Esophagus squamous epithelium (tissue), 5 donors: ENCODE measurements around the gene FIGNL2. TPM values are rescaled to one million over a fixed set of nuclear protein-coding genes. Genes with fewer than 3 reads are reported as not detected.

Experiments used
- DNase-seq: peaks from one replicate; lab custom pipeline; 2025; lab: John Stamatoyannopoulos, UW
- H3K27ac ChIP-seq, 4 donors: fragments of 200-600 bp; sonication (generic); one replicate each; pipeline ENCODE4 v1.5.1; 2016 to 2019; ENCODE audit warnings: mild to moderate bottlenecking in 1 of 4
- H3K27me3 ChIP-seq, 4 donors: fragments of 200-600 bp; sonication (generic); 1 replicate in 3 of 4; 2 replicates in 1 of 4; pipeline versions ENCODE4 v1.5.1 to v1.6.0; 2017 to 2021; ENCODE audit warnings: antibody characterized with exemption in 1 of 4
- H3K36me3 ChIP-seq, 3 donors: fragments of 200-600 bp; sonication (generic); one replicate each; pipeline ENCODE4 v1.5.1; 2016 to 2019
- H3K4me1 ChIP-seq, 3 donors: fragments of 200-600 bp; sonication (generic); one replicate each; pipeline ENCODE4 v1.5.1; 2017 to 2019
- H3K4me3 ChIP-seq, 4 donors: fragments of 200-600 bp; sonication (generic); 1 replicate in 3 of 4; 2 replicates in 1 of 4; pipeline ENCODE4 v1.5.1; 2016 to 2019; ENCODE audit warnings: mild to moderate bottlenecking in 2 of 4, moderate library complexity in 1 of 4
- H3K9me3 ChIP-seq, 3 donors: fragments of 200-600 bp; sonication (generic); one replicate each; pipeline ENCODE4 v1.5.1; 2016 to 2019
- CTCF ChIP-seq, 6 experiments: fragments of 450-650 bp in 4 of 6; fragments of 200-600 bp in 2 of 6; sonication (generic) in 2 of 6; IDR thresholded peaks; one replicate each; pipeline ENCODE4 v1.5.1; 2016 to 2019; ENCODE audit warnings: antibody characterized with exemption in 6 of 6, mild to moderate bottlenecking in 4 of 6, moderate library complexity in 4 of 6
- POLR2A ChIP-seq, 4 donors: fragments of 450-650 bp; IDR thresholded peaks; one replicate each; pipeline ENCODE4 v1.6.1; 2017; ENCODE audit warnings: antibody characterized with exemption in 4 of 4, mild to moderate bottlenecking in 4 of 4, moderate library complexity in 3 of 4
- WGBS, 2 donors: methylation state at CpG; one replicate each; pipeline ENCODE4 v1.1.5; 2018; 5-methylcytosine and 5-hydroxymethylcytosine counted together
- intact Hi-C: fragments of 100-400 bp; cut with DNase I; formaldehyde crosslinking; loops from one replicate; pipeline ENCODE4 v1.15.0; 2022
- total RNA-seq, 4 donors: library from RNA; depleted of rRNA; stranded (reverse); fragments of >200 nt; gene quantifications; one replicate each; pipeline ENCODE4 v1.1.0, GENCODE V29; 2016
- donor health status: DM: yes; HTN: yes; CAD: no.

Gene FIGNL2
- total RNA-seq, 4 donors from 2014 or later: 0.18 to 0.38 (median 0.19) TPM; not detected in 1

- DNase-seq: no peak
- TF ChIP-seq POLR2A (IDR thresholded peaks at IDR 0.05) (no peak), CTCF (IDR thresholded peaks at IDR 0.05) (no peak)
- Histone ChIP-seq H3K27ac (no peak overlapping the region), H3K4me1 (peaks cover 18 to 34% (median 23%) of the 10 kb centered on the region in 3 donors), H3K36me3 (no peaks in the 10 kb centered on the region), H3K9me3 (no peaks in the 10 kb centered on the region), H3K4me3 (no peak overlapping the region), H3K27me3 (peaks cover 0 to 92% (median 17%) of the 10 kb centered on the region in 4 donors)
- intact Hi-C loops: no loop called here
- WGBS, 2 donors: 77 to 78% methylated on average over 8 to 9 of the region's 12 CpGs
These were observed 16.5 kb upstream of the FIGNL2 start for GRCh38 chr12:51864833-51865670.

GRCh38 chr12:51863933-51864832 is 15.7 kb upstream of the FIGNL2 start:
- 18 to 20% methylated on average over 10 to 22 of the region's 53 CpGs for WGBS, 2 donors
- Histone ChIP-seq H3K27me3 (peaks cover 0 to 89% (median 14%) of the 10 kb centered on the region in 4 donors), H3K4me1 (peaks cover 18 to 28% (median 18%) of the 10 kb centered on the region in 3 donors), H3K9me3 (no peaks in the 10 kb centered on the region), H3K27ac (no peak overlapping the region), H3K4me3 (peak overlapping the region in 3 of 4 donors; percentile 31 to 61 (median 43)), H3K36me3 (no peaks in the 10 kb centered on the region)
- DNase-seq: no peak
- TF ChIP-seq POLR2A (IDR thresholded peaks at IDR 0.05) (no peak), CTCF (IDR thresholded peaks at IDR 0.05) (no peak)
- intact Hi-C loops: no loop called here

GRCh38 chr12:51863363-51863932 is 14.9 kb upstream of the FIGNL2 start:
- Histone ChIP-seq H3K9me3 (no peaks in the 10 kb centered on the region), H3K27ac (no peak overlapping the region), H3K36me3 (no peaks in the 10 kb centered on the region), H3K27me3 (peaks cover 0 to 82% (median 8%) of the 10 kb centered on the region in 4 donors), H3K4me3 (peak overlapping the region in 3 of 4 donors; percentile 31 to 61 (median 43)), H3K4me1 (peaks cover 11 to 20% (median 13%) of the 10 kb centered on the region in 3 donors)
- no peak for DNase-seq
- TF ChIP-seq CTCF (IDR thresholded peaks at IDR 0.05) (no peak), POLR2A (IDR thresholded peaks at IDR 0.05) (no peak)
- WGBS, 2 donors: 0 to 25% methylated on average over 2 of the region's 17 CpGs
- intact Hi-C loops: no loop called here

- peaks cover 0 to 77% (median 8%) of the 10 kb centered on the region in 4 donors for H3K27me3 ChIP-seq
- WGBS, 2 donors: 75% methylated on average over 4 of the region's 4 CpGs
- no peaks in the 10 kb centered on the region for H3K9me3 ChIP-seq
- DNase-seq: no peak
- intact Hi-C loops: no loop called here
- H3K36me3 ChIP-seq: no peaks in the 10 kb centered on the region
- H3K4me3 ChIP-seq: no peak overlapping the region
- H3K27ac ChIP-seq: no peak overlapping the region
- peaks cover 11 to 19% (median 13%) of the 10 kb centered on the region in 3 donors for H3K4me1 ChIP-seq
- TF ChIP-seq POLR2A (IDR thresholded peaks at IDR 0.05): no peak
- TF ChIP-seq CTCF (IDR thresholded peaks at IDR 0.05): no peak
These were observed 14.4 kb upstream of the FIGNL2 start for GRCh38 chr12:51862947-51863346.
